SK-N-SH treated with all-trans-retinoic acid at 6 μM for 48 hours (cell line): ENCODE results near the gene PDGFRB.

ENCODE experiments used
- ATAC-seq: fragments of 200-7000 bp; cut with Tn5 transposase; 3 replicates; pipeline ENCODE4 v1.9.1; 2020; ENCODE audit warnings: mild to moderate bottlenecking, moderate library complexity
- ARNTL ChIP-seq: fragments of 450-650 bp; formaldehyde crosslinking; IDR thresholded peaks from 2 replicates; pipeline ENCODE4 v1.5.0; 2020; ENCODE audit warnings: low read depth, mild to moderate bottlenecking, moderate library complexity, borderline replicate concordance
- BACH2 ChIP-seq: fragments of 250-450 bp; sonication (Bioruptor Pico); IDR thresholded peaks from 2 replicates; pipeline ENCODE4 v1.9.0; 2021; ENCODE audit warnings: mild to moderate bottlenecking, borderline replicate concordance
- CREB5 ChIP-seq: fragments of 250-450 bp; sonication (Bioruptor Pico); IDR thresholded peaks from 2 replicates; pipeline ENCODE4 v1.5.1; 2020; ENCODE audit warnings: low read depth, mild to moderate bottlenecking, moderate library complexity
- CSRNP3 ChIP-seq: fragments of 250-450 bp; sonication (Bioruptor Pico); IDR thresholded peaks from 2 replicates; pipeline ENCODE4 v1.5.1; 2021; ENCODE audit warnings: mild to moderate bottlenecking, moderate library complexity
- ESRRG ChIP-seq: fragments of 250-450 bp; sonication (Bioruptor Pico); IDR thresholded peaks from 2 replicates; pipeline ENCODE4 v1.6.1; 2021; ENCODE audit warnings: mild to moderate bottlenecking
- GLIS3 ChIP-seq: fragments of 250-450 bp; sonication (Bioruptor Pico); IDR thresholded peaks from 2 replicates; pipeline ENCODE4 v1.5.0; 2020; ENCODE audit warnings: mild to moderate bottlenecking, moderate library complexity
- OSR1 ChIP-seq: fragments of 250-450 bp; sonication (Bioruptor Pico); IDR thresholded peaks from 2 replicates; pipeline ENCODE4 v1.8.0; 2022; ENCODE audit warnings: moderate library complexity, mild to moderate bottlenecking, inconsistent platforms
- PATZ1 ChIP-seq: fragments of 250-450 bp; sonication (Bioruptor Pico); IDR thresholded peaks from 2 replicates; pipeline ENCODE4 v1.8.0; 2020; ENCODE audit warnings: mild to moderate bottlenecking, moderate library complexity, borderline replicate concordance
- POU6F1 ChIP-seq: fragments of 250-450 bp; sonication (Bioruptor Pico); IDR thresholded peaks from 2 replicates; pipeline ENCODE4 v1.8.0; 2021; ENCODE audit warnings: low read depth, mild to moderate bottlenecking, moderate library complexity, borderline replicate concordance
- PPARA ChIP-seq: fragments of 250-450 bp; sonication (Bioruptor Pico); IDR thresholded peaks from 2 replicates; pipeline ENCODE4 v1.5.0; 2020; ENCODE audit warnings: mild to moderate bottlenecking, borderline replicate concordance
- RARB ChIP-seq: fragments of 250-450 bp; sonication (Bioruptor Pico); IDR thresholded peaks from 2 replicates; pipeline ENCODE4 v1.8.0; 2021; ENCODE audit warnings: mild to moderate bottlenecking, moderate library complexity
- SNAI2 ChIP-seq: fragments of 250-450 bp; sonication (Bioruptor Pico); IDR thresholded peaks from 2 replicates; pipeline ENCODE4 v1.5.0; 2020; ENCODE audit warnings: mild to moderate bottlenecking, moderate library complexity
- TCF4 ChIP-seq: fragments of 250-450 bp; sonication (Bioruptor Pico); IDR thresholded peaks from 2 replicates; pipeline ENCODE4 v1.8.0; 2021; ENCODE audit warnings: mild to moderate bottlenecking, moderate library complexity, borderline replicate concordance
- TSHZ2 ChIP-seq: fragments of 250-450 bp; sonication (Bioruptor Pico); IDR thresholded peaks from 2 replicates; pipeline ENCODE4 v1.5.0; 2020; ENCODE audit warnings: mild to moderate bottlenecking, moderate library complexity
- ZC3H10 ChIP-seq: fragments of 250-450 bp; sonication (Bioruptor Pico); IDR thresholded peaks from 2 replicates; pipeline ENCODE4 v1.5.1; 2021; ENCODE audit warnings: mild to moderate bottlenecking, moderate library complexity
- ZFP3 ChIP-seq: fragments of 250-450 bp; sonication (Bioruptor Pico); IDR thresholded peaks from 2 replicates; pipeline ENCODE4 v1.5.0; 2020; ENCODE audit warnings: mild to moderate bottlenecking, moderate library complexity
- ZFP30 ChIP-seq: fragments of 450-650 bp; formaldehyde crosslinking; IDR thresholded peaks from 2 replicates; pipeline ENCODE4 v1.5.0; 2022; ENCODE audit warnings: mild to moderate bottlenecking, moderate library complexity
- ZNF565 ChIP-seq: fragments of 450-650 bp; formaldehyde crosslinking; conservative IDR thresholded peaks from 2 replicates; pipeline ENCODE4 v1.5.0; 2020; ENCODE audit warnings: low read depth, mild to moderate bottlenecking, moderate library complexity
- ZNF70 ChIP-seq: fragments of 450-650 bp; formaldehyde crosslinking; IDR thresholded peaks from 2 replicates; pipeline ENCODE4 v1.5.0; 2020; ENCODE audit warnings: mild to moderate bottlenecking, moderate library complexity
- ZNF8 ChIP-seq: fragments of 450-650 bp; formaldehyde crosslinking; IDR thresholded peaks from 2 replicates; pipeline ENCODE4 v1.5.0; 2020; ENCODE audit warnings: mild to moderate bottlenecking, moderate library complexity

PDGFRB gene

GRCh38 chr5:150066901-150067396 lies 88.7 kb downstream of the PDGFRB start (continued):
- no peak for TF ChIP-seq PATZ1 (CRISPR knock-in tag)
- TF ChIP-seq RARB (CRISPR knock-in tag) = no peak
- no peak for TF ChIP-seq ESRRG (CRISPR knock-in tag)
- TF ChIP-seq ZC3H10 (CRISPR knock-in tag) = no peak
- no peak for TF ChIP-seq ARNTL
- no peak for TF ChIP-seq ZNF70 (CRISPR knock-in tag)
- no peak for TF ChIP-seq BACH2 (CRISPR knock-in tag)
- no peak for TF ChIP-seq ZNF565 (CRISPR knock-in tag)

GRCh38 chr5:150066436-150066835 lies 89.2 kb downstream of the PDGFRB start:
- no peak for TF ChIP-seq CREB5
- TF ChIP-seq ZNF8 (CRISPR knock-in tag) = no peak
- TF ChIP-seq ARNTL = no peak
- TF ChIP-seq POU6F1 (CRISPR knock-in tag) = no peak
- TF ChIP-seq GLIS3 (CRISPR knock-in tag) = no peak
- TF ChIP-seq PATZ1 (CRISPR knock-in tag) = no peak
- TF ChIP-seq TCF4 = no peak
- no peak for TF ChIP-seq TSHZ2 (CRISPR knock-in tag)
- no peak for TF ChIP-seq RARB (CRISPR knock-in tag)
- TF ChIP-seq ZFP30 (CRISPR knock-in tag) = no peak
- TF ChIP-seq SNAI2 (CRISPR knock-in tag) = no peak
- no peak for TF ChIP-seq OSR1
- no peak for ATAC-seq

- ATAC-seq = peak; percentile 6; the same call in 2 of the 3 replicates
- TF ChIP-seq ZNF70 (CRISPR knock-in tag) (no peak), BACH2 (CRISPR knock-in tag) (no peak), ZC3H10 (CRISPR knock-in tag) (no peak), CSRNP3 (CRISPR knock-in tag) (no peak), TSHZ2 (CRISPR knock-in tag) (no peak), TCF4 (no peak), SNAI2 (CRISPR knock-in tag) (no peak), ZFP3 (CRISPR knock-in tag) (no peak), PPARA (CRISPR knock-in tag) (no peak)
- TF ChIP-seq, all 23 proteins: peak for 0
These were observed 89.8 kb downstream of the PDGFRB start for GRCh38 chr5:150065886-150066285.
